IMR-90 (cell line): ENCODE measurements around the gene SKAP1. TPM values are rescaled to one million over a fixed set of nuclear protein-coding genes. Genes with fewer than 3 reads are reported as not detected.
A peak's percentile ranks its signal among the peaks of the same experiment; 100 is the strongest.

Experiments used
- ATAC-seq: fragments of 200-7000 bp; cut with Tn5 transposase; 2 replicates; pipeline ENCODE4 v1.9.1; 2020; ENCODE audit warnings: low read depth, mild to moderate bottlenecking, moderate library complexity
- BruUV-seq: library from RNA; stranded (reverse); fragments of 400-500 nt; replicated peaks from 2 replicates; lab custom pipeline; 2021; lab: Mats Ljungman, UMichigan
- CTCF ChIA-PET: fragments of 300-600 bp; formaldehyde crosslinking; extraction: SDS; loops from one replicate; lab custom pipeline; 2021; ENCODE audit warnings: antibody characterized with exemption; lab: Yijun Ruan, JAX
- POLR2A ChIA-PET: fragments of 300-600 bp; sonication (Branson Sonifier 250); formaldehyde crosslinking; loops from one replicate; lab custom pipeline; 2022; ENCODE audit warnings: antibody characterized with exemption; ENCODE audit not compliant: unreplicated experiment; lab: Charles Lee
- DNase-seq: peaks from one replicate; pipeline ENCODE4 v3.0.0; 2013
- H2AFZ ChIP-seq: replicated peaks from 2 replicates; pipeline ENCODE3; 2013; ENCODE audit warnings: low read length, mild to moderate bottlenecking; ENCODE audit not compliant: poor library complexity
- H2AK5ac ChIP-seq: 2 replicates; pipeline ENCODE4 v1.6.1; 2013; ENCODE audit warnings: low read depth, low read length, inconsistent platforms
- H2AK9ac ChIP-seq: replicated peaks from 2 replicates; pipeline ENCODE3; 2013; ENCODE audit warnings: mild to moderate bottlenecking, low read depth, low read length, moderate library complexity; ENCODE audit not compliant: poor library complexity
- H2BK120ac ChIP-seq: 2 replicates; pipeline ENCODE4 v1.6.1; 2013; ENCODE audit warnings: low read depth, low read length, inconsistent platforms
- H2BK15ac ChIP-seq: 3 replicates; pipeline ENCODE4 v1.6.1; 2013; ENCODE audit warnings: low read depth, low read length, inconsistent platforms
- H2BK20ac ChIP-seq: 2 replicates; pipeline ENCODE4 v1.6.1; 2013; ENCODE audit warnings: low read depth, mild to moderate bottlenecking, inconsistent platforms, low read length, moderate library complexity
- H2BK5ac ChIP-seq: 2 replicates; pipeline ENCODE4 v1.6.1; 2013; ENCODE audit warnings: mild to moderate bottlenecking, low read depth, low read length, inconsistent platforms; ENCODE audit not compliant: poor library complexity, severe bottlenecking
- H3K14ac ChIP-seq: replicated peaks from 2 replicates; pipeline ENCODE4 v1.6.1; 2013; ENCODE audit warnings: low read depth, low read length, inconsistent platforms
- H3K18ac ChIP-seq: 2 replicates; pipeline ENCODE4 v1.6.1; 2013; ENCODE audit warnings: low read depth, low read length, control low read depth
- H3K23ac ChIP-seq: 2 replicates; pipeline ENCODE4 v1.6.1; 2013; ENCODE audit warnings: low read depth, low read length, inconsistent platforms
- H3K27ac ChIP-seq: 2 replicates; pipeline ENCODE4 v1.5.1; 2013; ENCODE audit warnings: mild to moderate bottlenecking, control low read depth, low read length; ENCODE audit not compliant: insufficient read depth
- H3K27me3 ChIP-seq: 2 replicates; pipeline ENCODE4 v1.6.1; 2013; ENCODE audit warnings: low read length; ENCODE audit not compliant: control insufficient read depth, insufficient read depth
- H3K36me3 ChIP-seq: 2 replicates; pipeline ENCODE4 v1.6.1; 2013; ENCODE audit warnings: low read length, mixed read lengths; ENCODE audit not compliant: control insufficient read depth, insufficient read depth
- H3K4ac ChIP-seq: 2 replicates; pipeline ENCODE4 v1.6.1; 2013; ENCODE audit warnings: low read depth, low read length, inconsistent platforms
- H3K4me1 ChIP-seq: 2 replicates; pipeline ENCODE4 v1.6.1; 2013; ENCODE audit warnings: low read length, mixed read lengths; ENCODE audit not compliant: control insufficient read depth, insufficient read depth
- H3K4me2 ChIP-seq: 2 replicates; pipeline ENCODE4 v1.6.1; 2013; ENCODE audit warnings: low read depth, mild to moderate bottlenecking, control low read depth, low read length, moderate library complexity
- H3K4me3 ChIP-seq: 2 replicates; pipeline ENCODE4 v1.5.1; 2013; ENCODE audit warnings: low read depth, mild to moderate bottlenecking, control low read depth, low read length, moderate library complexity; ENCODE audit not compliant: insufficient read depth
- H3K56ac ChIP-seq: 2 replicates; pipeline ENCODE4 v1.6.1; 2013; ENCODE audit warnings: low read length, inconsistent platforms; ENCODE audit not compliant: insufficient read depth; ENCODE audit errors: extremely low read depth
- H3K79me1 ChIP-seq, 2 experiments: 2 replicates each; pipeline ENCODE4 v1.6.1; 2013; ENCODE audit warnings: low read length in 2 of 2, inconsistent platforms in 1 of 2, low read depth in 1 of 2
- H3K9ac ChIP-seq: 2 replicates; pipeline ENCODE4 v1.6.1; 2013; ENCODE audit warnings: low read depth, low read length, control low read depth
- H3K9me1 ChIP-seq: 2 replicates; pipeline ENCODE4 v1.6.1; 2013; ENCODE audit warnings: low read length, inconsistent platforms; ENCODE audit not compliant: insufficient read depth
- H3K9me3 ChIP-seq: 2 replicates; pipeline ENCODE4 v1.6.1; 2013; ENCODE audit warnings: low read length; ENCODE audit not compliant: control insufficient read depth, insufficient read depth
- H4K20me1 ChIP-seq: 2 replicates; pipeline ENCODE4 v1.6.1; 2013; ENCODE audit warnings: low read length, inconsistent platforms; ENCODE audit not compliant: insufficient read depth
- H4K5ac ChIP-seq: 2 replicates; pipeline ENCODE4 v1.6.1; 2013; ENCODE audit warnings: mild to moderate bottlenecking, low read depth, low read length, control low read depth
- H4K8ac ChIP-seq, 2 experiments: 2 replicates each; pipeline ENCODE4 v1.6.1; 2013; ENCODE audit warnings: low read depth in 2 of 2, low read length in 2 of 2, control low read depth in 1 of 2, inconsistent platforms in 1 of 2
- H4K91ac ChIP-seq: 2 replicates; pipeline ENCODE4 v1.6.1; 2013; ENCODE audit warnings: low read depth, low read length, inconsistent platforms; ENCODE audit not compliant: insufficient read depth
- MAZ ChIP-seq: IDR thresholded peaks from 2 replicates; pipeline ENCODE4 v1.6.1; 2012; ENCODE audit warnings: low read depth, mild to moderate bottlenecking, low read length, improper control_type of control experiment, moderate library complexity, borderline replicate concordance
- POLR2A ChIP-seq: IDR thresholded peaks from 2 replicates; pipeline ENCODE4 v1.6.1; 2012; ENCODE audit warnings: mild to moderate bottlenecking, low read depth, low read length
- RAD21 ChIP-seq: IDR thresholded peaks from 2 replicates; pipeline ENCODE4 v1.6.1; 2012; ENCODE audit warnings: low read length, improper control_type of control experiment
- SMC3 ChIP-seq: fragments of 150-350 bp; IDR thresholded peaks from 2 replicates; pipeline ENCODE4 v1.6.1; 2016; ENCODE audit warnings: low read depth, mild to moderate bottlenecking, antibody characterized with exemption, low read length, moderate library complexity
- WGBS, 2 experiments: methylation state at CpG; one replicate each; pipeline versions ENCODE4 v1.1.5 to v1.1.7; 2013; ENCODE audit warnings: missing lambda C conversion rate in 2 of 2; ENCODE audit not compliant: insufficient read length in 1 of 2; ENCODE audit errors: extremely low coverage in 2 of 2; 5-methylcytosine and 5-hydroxymethylcytosine counted together
- dilution Hi-C: fragments of 300-500 bp; cut with HindIII; formaldehyde crosslinking; loops from one replicate; pipeline ENCODE4 v1.14.3; 2018; ENCODE audit warnings: low sequenced_read_pairs; ENCODE audit not compliant: unreplicated experiment
- in situ Hi-C: fragments of 300-500 bp; cut with MboI; formaldehyde crosslinking; loops from 3 replicates; pipeline ENCODE4 v1.14.3; 2019; ENCODE audit warnings: low sequenced_read_pairs, inconsistent platforms, mixed read lengths
- intact Hi-C: fragments of 100-400 bp; cut with micrococcal nuclease; formaldehyde crosslinking; loops from 2 replicates; pipeline ENCODE4 v1.10.0; 2022
- polyA plus RNA-seq, 3 experiments: library from polyadenylated mRNA; depleted of rRNA; stranded (reverse); fragments of >200 nt; gene quantifications; 2 replicates each; pipeline ENCODE4 v1.2.3, GENCODE V29; 2012; ENCODE audit warnings: low replicate concordance in 1 of 3
- total RNA-seq: library from RNA; depleted of rRNA; stranded (reverse); fragments of >200 nt; gene quantifications from 2 replicates; pipeline ENCODE4 v1.2.3, GENCODE V29; 2012
- TF ChIP-seq, protein P1 (sequence below): conservative IDR thresholded peaks from 2 replicates; pipeline ENCODE4 v1.5.1; 2012; ENCODE audit warnings: mild to moderate bottlenecking, low read depth, low read length, improper control_type of control experiment
- TF ChIP-seq, protein P2 (sequence below): fragments of 150-350 bp; IDR thresholded peaks from 2 replicates; pipeline ENCODE4 v1.6.1; 2017; ENCODE audit warnings: mild to moderate bottlenecking, antibody characterized with exemption, low read length, low read depth

SKAP1 gene
- total and polyA plus RNA-seq, 2 of the 4 experiments (the other 2 are of a cell fraction) = not detected

GRCh38 chr17:48153691-48154358, 276.2 kb downstream of the SKAP1 start:
- H3K4me3 ChIP-seq = no peak overlapping the region
- no peak overlapping the region for H3K23ac ChIP-seq
- H4K91ac ChIP-seq = no peak overlapping the region
- no peak overlapping the region for H3K14ac ChIP-seq
- in situ Hi-C loops = no loop called here
- H4K5ac ChIP-seq = no peak overlapping the region
- ATAC-seq (peak; percentile 77), DNase-seq (peak; percentile 54)
- no peak overlapping the region for H2AK9ac ChIP-seq
- no peak overlapping the region for H3K27ac ChIP-seq
- no CpG with 5 or more reads among the region's 6 CpGs for WGBS, 2 experiments
- ChIA-PET CTCF (no interaction called here), POLR2A (no interaction called here)
- peaks cover 3% of the 10 kb centered on the region; the same call in 1 of the 2 replicates for H4K20me1 ChIP-seq
- no peak overlapping the region for H3K9ac ChIP-seq
- no peaks in the 10 kb centered on the region for H3K79me1 ChIP-seq
- H2BK20ac ChIP-seq = no peak overlapping the region
- H3K36me3 ChIP-seq = no peaks in the 10 kb centered on the region
- no peak overlapping the region for H3K18ac ChIP-seq
- H3K4ac ChIP-seq = no peak overlapping the region
- intact Hi-C loops = loop anchor here (2.0 kb wide), 1 partner anchor 465 kb away; no protein-coding TSS in a partner anchor
- peaks cover 61% of the 10 kb centered on the region for H3K27me3 ChIP-seq
- no peak overlapping the region for H2AFZ ChIP-seq
- H2AK5ac ChIP-seq = no peak overlapping the region
- no peak overlapping the region for H2BK5ac ChIP-seq
- H3K9me1 ChIP-seq = no peaks in the 10 kb centered on the region
- H4K8ac ChIP-seq = no peak overlapping the region
- H3K4me2 ChIP-seq = no peak overlapping the region
- no peaks in the 10 kb centered on the region for H3K4me1 ChIP-seq
- TF ChIP-seq, protein P1, sequence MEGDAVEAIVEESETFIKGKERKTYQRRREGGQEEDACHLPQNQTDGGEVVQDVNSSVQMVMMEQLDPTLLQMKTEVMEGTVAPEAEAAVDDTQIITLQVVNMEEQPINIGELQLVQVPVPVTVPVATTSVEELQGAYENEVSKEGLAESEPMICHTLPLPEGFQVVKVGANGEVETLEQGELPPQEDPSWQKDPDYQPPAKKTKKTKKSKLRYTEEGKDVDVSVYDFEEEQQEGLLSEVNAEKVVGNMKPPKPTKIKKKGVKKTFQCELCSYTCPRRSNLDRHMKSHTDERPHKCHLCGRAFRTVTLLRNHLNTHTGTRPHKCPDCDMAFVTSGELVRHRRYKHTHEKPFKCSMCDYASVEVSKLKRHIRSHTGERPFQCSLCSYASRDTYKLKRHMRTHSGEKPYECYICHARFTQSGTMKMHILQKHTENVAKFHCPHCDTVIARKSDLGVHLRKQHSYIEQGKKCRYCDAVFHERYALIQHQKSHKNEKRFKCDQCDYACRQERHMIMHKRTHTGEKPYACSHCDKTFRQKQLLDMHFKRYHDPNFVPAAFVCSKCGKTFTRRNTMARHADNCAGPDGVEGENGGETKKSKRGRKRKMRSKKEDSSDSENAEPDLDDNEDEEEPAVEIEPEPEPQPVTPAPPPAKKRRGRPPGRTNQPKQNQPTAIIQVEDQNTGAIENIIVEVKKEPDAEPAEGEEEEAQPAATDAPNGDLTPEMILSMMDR = peak; percentile 55
- TF ChIP-seq, protein P2, sequence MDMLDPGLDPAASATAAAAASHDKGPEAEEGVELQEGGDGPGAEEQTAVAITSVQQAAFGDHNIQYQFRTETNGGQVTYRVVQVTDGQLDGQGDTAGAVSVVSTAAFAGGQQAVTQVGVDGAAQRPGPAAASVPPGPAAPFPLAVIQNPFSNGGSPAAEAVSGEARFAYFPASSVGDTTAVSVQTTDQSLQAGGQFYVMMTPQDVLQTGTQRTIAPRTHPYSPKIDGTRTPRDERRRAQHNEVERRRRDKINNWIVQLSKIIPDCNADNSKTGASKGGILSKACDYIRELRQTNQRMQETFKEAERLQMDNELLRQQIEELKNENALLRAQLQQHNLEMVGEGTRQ = no peak
- TF ChIP-seq RAD21 (peak; percentile 63), POLR2A (no peak), MAZ (no peak), SMC3 (peak; percentile 52)
- H2BK120ac ChIP-seq = no peak overlapping the region
- dilution Hi-C loops = no loop called here
- no TSS peak for BruUV-seq
- H3K9me3 ChIP-seq = no peaks in the 10 kb centered on the region; the same call in 1 of the 2 replicates
- H2BK15ac ChIP-seq = no peak overlapping the region
- no peak overlapping the region for H3K56ac ChIP-seq
